CD4-positive, alpha-beta T cell treated with Interleukin-4 for 4 hours (primary cell): ENCODE data around the gene SUGP1.

Source experiments
- DNase-seq: peaks from one replicate; pipeline ENCODE4 v3.0.0-alpha.2; 2020

The SUGP1 gene

DNA sequence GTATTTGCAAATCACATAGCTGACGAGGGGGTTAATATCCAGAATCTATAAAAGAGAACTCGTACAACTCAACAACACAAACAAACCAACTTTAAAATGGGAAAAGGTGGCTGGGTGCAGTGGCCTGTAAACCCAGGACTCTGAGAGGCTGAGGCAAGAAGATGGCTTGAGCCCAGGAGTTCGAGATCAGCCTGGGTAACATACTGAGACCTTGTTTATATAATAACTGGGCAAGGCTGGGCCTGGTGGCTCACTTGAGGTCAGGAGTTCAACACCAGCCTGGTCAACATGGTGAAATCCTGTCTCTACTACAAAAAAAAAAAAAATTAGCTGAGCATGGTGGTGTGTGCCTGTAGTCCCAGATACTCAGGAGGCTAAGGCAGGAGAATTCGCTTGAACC, 25.4 kb downstream of the SUGP1 start:
- no peak for DNase-seq

GRCh38 chr19:19292607-19293006, 27.7 kb downstream of the SUGP1 start:
- DNase-seq: no peak

GRCh38 chr19:19285686-19286085, 34.6 kb downstream of the SUGP1 start:
- DNase-seq: no peak

DNA sequence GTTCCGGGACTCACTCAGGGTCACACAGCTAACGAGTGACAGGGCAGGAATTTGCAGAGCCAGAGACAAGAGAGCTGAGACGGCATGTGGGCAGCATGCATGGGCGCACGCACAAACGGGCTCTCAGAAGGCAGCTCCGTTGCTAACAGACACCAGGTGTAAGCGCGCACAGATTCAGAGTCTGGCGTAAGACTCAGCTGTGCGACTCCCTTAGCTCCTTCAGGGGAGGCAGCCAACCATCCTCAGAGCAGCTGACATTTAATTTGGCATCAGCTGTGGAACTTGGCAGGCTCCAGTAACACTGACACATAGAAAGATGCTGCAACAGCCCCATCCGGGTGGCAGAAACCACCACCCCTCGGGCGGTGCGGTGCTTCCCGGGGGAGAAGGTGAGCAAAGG, 39.7 kb downstream of the SUGP1 start:
- DNase-seq: no peak

GRCh38 chr19:19279853-19280252, 40.5 kb downstream of the SUGP1 start:
- no peak for DNase-seq

GRCh38 chr19:19279062-19279612, 41.2 kb downstream of the SUGP1 start:
- no peak for DNase-seq

GRCh38 chr19:19278315-19278714, 42.0 kb downstream of the SUGP1 start:
- DNase-seq: no peak

DNA sequence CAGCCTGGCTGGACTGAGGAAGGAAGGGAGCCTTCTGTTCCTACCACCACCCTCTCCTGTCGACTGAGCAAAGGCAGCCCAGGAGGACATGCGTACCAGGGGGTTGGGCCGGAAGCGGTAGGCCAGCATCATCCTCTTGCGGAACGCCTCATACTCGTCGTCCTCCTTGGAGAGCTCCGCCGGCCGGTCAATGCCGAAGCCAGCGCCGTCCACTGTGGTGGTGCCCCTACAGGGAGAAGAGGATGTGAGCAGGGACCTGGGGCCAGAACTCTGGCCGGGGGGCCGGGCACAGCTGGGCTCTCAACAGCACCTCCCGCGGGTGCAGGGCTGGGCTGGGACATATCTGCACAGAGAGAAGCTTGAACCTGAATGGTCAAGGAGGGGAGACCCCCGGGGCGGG, 43.5 kb downstream of the SUGP1 start:
- DNase-seq: no peak

DNA sequence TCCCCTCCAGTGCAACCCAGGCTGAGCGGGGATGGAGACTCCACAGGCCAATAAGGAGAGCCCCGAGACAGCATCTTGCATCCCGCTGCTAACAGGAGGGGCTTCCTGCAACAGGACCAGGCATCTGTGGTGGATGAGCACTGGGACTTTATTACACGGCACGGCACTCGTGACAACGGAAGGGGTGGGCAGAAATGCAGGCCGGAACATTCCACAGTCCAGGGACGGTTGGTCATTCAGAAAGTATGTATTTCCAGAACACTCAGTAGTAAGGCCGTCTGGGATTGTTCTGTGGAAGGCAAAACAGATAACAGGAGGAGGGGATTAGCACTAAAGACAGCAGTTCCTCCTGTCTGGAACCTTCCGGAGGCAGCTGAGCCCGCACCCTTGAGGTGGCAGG, 43.9 kb downstream of the SUGP1 start:
- no peak for DNase-seq

DNA sequence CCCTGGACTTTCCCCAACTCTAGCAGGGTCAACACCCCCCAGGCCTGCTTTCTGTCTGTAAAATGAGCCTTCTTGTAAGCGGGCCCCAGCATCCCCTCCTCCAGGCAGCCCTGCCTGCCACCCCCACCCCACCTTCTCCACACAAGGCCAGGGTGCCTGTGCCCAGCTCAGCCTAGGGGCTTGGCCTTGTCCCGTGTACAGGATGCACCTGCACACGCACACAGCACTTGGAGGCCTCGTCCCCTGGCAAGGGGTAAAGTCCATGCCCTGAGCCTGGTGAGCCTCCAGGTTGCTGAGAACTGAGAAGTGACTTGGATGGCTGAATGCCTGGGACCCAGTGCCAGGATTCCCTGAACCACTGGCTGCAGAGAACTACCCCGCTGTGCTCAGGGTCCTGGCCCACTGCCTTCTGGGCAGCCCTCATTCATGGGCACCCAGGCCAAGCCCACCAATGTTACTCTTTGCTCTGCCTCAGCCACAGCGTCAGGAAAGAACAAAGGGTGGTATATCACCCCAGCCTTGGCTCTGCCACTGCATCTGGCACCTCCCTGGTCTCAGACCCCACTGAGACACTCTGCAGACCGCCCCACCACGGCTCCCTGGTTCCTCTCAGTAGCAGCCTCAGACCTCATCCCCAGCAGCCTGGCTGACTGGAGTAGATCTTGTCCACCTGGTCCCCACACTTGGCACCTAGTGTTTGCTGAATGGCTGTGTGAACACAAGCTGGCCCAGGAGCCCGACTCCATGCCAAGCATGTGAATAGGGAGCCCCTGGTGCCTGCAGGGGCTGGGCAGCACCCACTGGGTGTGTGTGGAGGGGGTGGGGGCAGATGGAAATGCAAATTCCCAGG, 45.4 kb downstream of the SUGP1 start:
- no peak for DNase-seq

GRCh38 chr19:19274146-19274545, 46.2 kb downstream of the SUGP1 start:
- no peak for DNase-seq

- no peak for DNase-seq
Observed at GRCh38 chr19:19271828-19272599, 48.3 kb downstream of the SUGP1 start.

DNA sequence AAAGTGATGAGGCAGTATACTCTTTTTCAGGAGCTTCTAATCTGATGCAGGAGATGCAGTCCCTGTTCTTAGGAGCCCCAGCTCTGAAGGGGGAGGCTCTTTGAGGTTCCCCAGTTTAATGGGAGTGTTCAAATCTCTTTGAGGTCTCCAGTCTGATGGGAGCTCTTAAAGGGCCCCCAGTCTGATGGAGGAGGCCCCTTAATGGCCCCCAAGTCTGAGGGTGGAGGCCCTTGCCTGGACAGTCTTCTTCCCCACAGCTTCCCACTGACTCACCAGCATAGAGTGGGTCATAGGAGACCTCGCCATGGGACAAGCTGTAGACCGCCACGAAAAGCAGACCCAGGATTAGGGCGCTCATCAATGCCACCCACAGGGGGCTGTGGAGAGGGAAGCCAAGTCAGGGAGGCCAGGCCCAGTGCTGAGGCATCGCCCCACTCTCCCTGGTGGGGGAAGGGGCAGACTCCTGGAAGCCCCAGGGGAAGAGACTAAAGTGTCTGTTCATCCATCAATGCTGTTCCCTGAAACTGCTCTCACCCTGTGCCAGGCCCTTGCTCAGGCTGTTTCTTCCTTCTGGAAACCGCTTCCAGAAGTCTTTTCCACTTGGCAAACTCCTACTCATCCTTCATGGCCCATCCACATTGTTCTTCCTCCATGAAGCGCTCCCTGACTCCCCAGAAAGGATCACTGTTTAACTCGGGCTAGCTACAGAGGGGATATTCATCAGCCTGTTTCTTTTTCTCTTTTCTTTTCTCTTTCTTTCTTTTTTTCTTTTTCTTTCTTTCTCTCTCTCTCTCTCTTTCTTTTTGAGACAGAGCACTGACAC, 49.3 kb downstream of the SUGP1 start:
- DNase-seq: no peak

DNA sequence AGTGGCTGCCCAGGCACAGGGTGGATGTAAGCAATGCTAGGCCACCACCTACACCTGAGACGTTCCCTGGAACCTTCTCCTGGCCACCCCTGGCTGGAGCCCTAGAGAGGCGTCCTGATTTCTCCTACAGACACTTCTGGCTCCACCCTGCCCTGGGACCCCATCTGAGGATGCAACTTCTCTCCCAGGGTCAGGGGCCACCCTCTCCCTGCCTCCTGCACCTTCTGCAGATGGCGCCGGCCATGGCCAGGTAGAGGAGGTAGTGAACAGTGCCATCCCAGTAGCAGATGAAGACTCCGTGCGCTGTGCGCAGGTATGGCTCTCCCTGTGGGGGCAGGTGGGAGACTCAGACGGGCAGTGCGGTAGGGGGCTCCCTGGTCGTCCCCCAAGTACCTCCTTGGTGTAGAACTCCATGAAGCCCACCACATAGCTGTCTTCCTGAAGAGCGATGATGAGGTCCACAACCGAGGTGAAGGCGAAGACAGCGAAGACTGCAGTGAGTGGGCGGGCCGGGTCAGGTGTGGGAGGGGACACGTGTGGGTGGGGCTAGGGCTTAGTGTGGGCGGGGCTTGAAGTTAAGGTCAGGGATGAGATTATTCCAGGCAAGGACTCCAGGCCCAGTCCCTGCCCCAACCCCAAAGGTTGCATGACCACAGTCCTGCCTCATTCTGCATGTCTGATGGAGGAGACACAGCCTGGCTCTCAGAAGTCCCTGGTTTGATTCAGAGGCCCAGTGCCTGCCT, 50.2 kb downstream of the SUGP1 start:
- no peak for DNase-seq

GRCh38 chr19:19268453-19269385, 51.6 kb downstream of the SUGP1 start:
- no peak for DNase-seq

DNA sequence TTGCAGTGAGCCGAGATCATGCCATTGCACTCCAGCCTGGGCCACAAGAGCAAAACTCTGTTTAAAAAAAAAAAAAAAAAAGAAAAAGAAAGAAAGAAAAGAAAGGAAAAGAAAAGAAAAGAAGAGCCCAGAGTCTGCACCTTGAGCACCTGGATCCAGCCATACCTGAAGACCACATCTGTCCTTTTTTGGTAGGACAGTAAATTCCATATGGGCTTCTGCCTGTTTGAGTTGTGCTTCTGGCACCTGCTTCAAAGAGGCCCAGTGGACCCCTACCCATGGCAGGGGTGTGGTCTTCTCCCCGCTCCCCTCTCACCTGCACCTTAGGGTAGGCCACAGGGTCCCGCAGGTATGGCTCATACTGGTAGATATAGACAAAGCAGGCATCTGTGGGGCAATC, 53.0 kb downstream of the SUGP1 start:
- DNase-seq: no peak

- no peak for DNase-seq
Observed at GRCh38 chr19:19263886-19264487, 56.3 kb downstream of the SUGP1 start.

- DNase-seq: no peak
Observed at GRCh38 chr19:19262190-19263057, 57.9 kb downstream of the SUGP1 start.

DNA sequence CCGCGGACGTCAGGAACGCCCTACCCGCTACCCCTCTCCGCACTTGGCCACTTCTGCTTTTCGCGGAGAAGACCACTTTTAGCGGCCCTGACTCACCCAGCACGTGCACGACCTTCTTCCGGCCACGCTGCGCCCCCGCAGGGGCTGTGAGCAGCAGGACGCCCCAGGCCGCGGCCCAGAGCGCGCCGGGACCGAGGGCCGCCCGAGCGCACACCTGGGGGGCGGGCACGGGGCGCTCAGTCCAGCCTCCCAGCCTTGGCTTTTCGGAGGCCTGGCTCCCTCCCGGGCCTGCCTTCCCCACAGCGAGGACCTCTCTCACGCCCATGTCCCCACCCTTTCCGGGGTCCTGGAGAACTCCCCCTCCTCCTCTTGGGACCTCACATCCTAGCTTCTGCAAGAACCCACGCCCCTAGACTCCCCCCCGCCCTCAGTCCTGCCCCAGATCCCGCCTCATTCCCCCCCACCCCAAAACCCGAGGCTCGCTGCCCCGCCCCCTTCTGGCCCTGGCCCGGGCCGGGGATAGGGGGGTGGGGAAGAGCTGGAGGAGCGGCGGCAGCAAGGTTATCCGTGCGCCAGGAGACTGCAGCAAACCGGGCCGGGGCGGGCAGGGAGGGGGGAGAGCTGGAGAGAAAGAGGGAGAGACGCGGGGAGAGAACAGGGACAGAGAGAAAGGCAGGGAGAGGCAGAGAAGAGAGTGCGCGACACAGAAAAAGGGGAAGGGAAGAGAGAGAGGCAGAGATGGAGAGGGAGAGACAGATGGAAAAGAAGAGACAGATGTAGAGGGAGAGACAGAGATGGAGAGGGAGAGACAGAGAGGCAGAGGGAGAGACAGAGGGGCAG, 58.7 kb downstream of the SUGP1 start:
- no peak for DNase-seq
